OCI-LY7 (cell line): ENCODE measurements around the gene FAM89B.

ENCODE experiments used
- CTCF ChIP-seq: fragments of 200-600 bp; sonication (generic); conservative IDR thresholded peaks from 2 replicates; pipeline ENCODE4 v1.5.1; 2014; ENCODE audit warnings: mild to moderate bottlenecking, antibody characterized with exemption, low read length, moderate library complexity, mixed read lengths
- EZH2phosphoT487 ChIP-seq: fragments of 200-600 bp; sonication (generic); IDR thresholded peaks from 2 replicates; pipeline ENCODE4 v1.6.1; 2018; ENCODE audit warnings: low read depth, borderline replicate concordance, mild to moderate bottlenecking, mixed run types, antibody characterized with exemption, low read length, moderate library complexity, mixed read lengths

- TF ChIP-seq CTCF (no peak), EZH2phosphoT487 (no peak)
These were observed 43.7 kb downstream of the FAM89B start for GRCh38 chr11:65615950-65616574.
